Stimulated activated CD8-positive, alpha-beta memory T cell treated with anti-CD3 and anti-CD28 coated beads, Interleukin-7, amount 100 ng/mL, for 4 hours (primary cell): ENCODE results near the gene ALKAL2.

ENCODE experiments used
- DNase-seq, 2 donors: peaks; one replicate each; pipeline ENCODE4 v3.0.0-alpha.2; 2020; ENCODE audit warnings: low read depth in 2 of 2

The ALKAL2 gene

DNA sequence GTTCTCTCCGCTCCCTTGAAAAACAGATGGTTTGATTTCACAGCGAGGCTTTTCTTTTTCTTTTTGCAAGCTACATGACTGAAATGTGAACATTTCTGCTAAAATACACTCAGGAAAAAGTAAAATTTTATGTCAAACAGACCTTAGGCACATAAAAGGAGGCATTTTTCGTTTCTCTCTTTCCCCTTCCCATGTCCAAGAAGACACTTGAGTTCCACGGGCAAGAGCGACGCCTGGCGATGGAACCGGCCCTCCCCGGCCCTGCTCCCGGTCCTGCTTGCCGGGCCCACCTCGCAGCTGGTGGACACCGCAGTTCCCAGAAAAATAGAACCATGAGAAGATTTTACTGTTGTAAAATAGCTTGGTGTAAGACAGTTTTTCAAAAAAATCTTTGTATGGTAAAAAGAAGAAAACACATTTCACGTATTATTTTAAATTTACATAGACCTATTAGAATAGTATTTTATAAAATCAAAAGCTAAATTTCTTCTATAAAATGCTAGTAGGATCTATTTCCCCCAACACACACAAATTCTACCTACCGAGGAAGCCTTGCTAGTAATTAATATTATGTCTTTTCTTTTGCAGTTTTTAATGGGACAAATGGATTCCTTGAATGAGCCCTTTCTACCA is 2.3 kb upstream of the ALKAL2 start:
- DNase-seq, result peak in 1 of 2 donors; percentile 26

DNA sequence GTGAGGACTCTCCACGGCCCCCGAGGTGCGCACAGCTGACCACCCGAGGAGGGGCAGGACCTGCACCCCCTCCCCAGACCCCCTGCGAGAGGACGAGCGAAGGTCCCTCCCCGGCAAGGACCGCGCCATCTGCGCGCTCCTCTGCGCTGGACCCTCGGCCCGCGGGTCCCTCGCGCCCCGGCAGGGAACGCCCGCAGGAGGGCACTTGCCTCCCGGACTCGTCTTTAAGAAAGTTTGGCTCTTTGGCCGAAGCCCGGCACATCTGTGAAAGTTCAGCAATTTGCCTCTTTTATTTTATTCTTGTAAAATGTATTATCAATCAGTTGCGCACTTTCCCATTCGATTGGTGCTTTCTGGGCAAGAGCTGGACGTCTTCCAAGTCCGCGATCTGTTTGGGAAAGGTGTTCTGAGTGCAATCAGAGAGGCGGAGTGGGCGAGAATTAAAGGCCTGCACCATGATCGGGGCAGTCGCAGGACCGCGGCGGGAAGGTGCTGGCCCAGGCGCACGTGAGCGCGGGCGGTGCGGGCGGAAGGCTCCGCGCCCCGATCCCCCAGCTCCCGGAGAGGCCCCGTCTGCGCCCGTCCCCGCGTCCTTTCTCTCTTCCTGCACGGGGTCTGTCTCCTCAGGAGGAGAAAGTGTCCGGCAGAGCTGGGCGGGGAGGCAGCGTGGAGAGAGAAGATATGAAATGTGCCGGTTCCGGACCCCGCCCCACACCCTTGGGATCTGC is 1.6 kb upstream of the ALKAL2 start:
- DNase-seq, result no peak

DNA sequence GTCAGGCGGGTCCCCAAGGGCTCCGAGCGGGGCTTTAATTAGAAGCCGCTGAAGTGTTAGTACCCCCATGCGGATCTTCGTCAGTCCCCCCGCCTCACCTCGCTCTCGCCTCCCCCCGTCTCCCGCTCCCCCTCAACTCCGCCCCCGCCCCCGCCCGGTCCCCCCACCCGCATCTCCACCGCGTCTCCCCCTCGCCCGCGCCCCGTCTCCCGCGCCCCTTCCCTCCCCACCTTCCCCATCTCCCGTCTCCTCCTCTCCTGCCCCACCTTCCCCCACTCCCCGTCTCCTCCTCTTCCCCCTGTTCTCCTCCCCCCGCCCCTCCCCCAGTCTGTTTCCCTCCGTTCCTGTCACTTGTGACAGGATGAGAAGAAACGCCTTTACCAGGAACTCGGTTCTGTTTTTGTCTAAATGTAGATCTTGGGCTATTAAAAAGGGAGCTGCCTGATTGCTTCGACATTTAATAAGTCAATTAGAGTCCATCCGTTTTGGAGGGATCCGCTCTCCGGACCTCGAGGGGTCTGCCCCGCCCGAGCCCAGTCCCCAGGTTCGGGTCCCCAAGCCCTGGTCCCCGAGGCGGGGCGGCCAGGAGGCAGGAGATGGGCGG is 969 bp upstream of the ALKAL2 start:
- DNase-seq, result no peak

DNA sequence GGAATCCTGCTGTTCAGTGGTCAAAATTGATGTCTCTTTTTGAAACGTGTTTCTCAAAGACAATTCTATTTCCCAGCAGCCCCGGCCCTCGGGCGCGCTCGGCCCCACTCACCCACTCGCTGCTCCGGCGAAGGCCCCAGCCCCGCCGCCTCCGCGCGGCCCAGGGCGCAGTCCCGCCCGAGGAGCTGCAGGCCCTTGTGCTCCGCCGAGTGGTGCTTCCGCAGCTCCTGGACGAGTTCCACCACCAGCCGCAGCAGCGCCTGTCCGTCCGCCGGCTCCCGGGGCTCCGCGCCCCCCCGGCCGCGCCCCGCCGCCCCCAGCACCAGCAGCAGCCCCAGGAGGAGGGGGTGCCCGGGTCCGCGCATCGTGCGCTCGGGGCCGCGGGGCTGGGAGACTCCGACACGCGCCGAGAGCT is 413 bp downstream of the ALKAL2 start:
- no peak for DNase-seq

DNA sequence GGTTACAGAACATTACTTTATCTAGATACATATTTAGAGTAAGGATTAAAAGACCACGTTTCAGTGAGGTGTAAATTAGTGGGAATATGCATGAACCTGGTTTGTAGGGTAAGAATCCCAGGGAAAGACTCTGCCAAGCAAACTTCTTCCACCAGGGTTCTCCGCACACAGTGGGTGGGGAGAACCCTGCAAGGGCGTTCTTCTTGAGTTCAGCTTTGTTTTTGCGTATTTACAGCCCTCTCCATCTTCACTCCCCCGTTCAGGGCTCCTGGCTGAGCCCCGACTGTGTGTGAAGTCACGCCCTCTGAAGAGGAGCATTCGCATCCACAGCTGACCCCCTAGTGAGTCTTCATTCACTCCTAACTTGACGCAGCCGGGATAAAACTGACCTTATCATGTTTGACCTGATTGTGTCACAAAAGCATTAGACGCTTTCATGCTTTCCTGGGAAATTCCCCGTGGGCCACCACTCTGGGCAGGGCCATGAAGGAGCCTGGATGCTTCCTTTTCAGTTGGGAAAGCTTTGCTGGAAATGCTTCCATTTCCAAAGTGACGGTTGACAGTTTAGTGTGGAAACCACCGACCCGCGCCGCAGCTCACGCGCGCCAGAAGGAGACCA is 1.0 kb downstream of the ALKAL2 start:
- no peak for DNase-seq

DNA sequence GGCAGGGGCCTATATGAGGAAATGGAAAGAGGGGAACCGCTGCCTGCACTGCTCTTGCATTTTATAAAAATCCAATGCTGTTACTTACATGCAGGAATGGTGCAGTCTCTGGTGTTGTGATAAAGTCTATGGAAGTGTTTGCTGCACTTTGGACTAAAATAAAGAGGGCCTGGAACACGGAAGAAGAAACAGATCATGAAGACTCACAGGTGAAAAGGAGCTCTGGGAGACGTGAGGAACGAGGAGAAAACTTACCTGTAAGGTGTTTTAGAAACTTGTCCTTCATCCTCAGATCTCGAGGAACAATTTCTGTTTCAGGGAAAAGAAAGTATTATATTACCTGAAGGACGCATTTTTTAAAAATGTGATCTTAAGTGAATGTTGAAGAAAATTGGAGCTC is 1.9 kb downstream of the ALKAL2 start:
- no peak for DNase-seq

DNA sequence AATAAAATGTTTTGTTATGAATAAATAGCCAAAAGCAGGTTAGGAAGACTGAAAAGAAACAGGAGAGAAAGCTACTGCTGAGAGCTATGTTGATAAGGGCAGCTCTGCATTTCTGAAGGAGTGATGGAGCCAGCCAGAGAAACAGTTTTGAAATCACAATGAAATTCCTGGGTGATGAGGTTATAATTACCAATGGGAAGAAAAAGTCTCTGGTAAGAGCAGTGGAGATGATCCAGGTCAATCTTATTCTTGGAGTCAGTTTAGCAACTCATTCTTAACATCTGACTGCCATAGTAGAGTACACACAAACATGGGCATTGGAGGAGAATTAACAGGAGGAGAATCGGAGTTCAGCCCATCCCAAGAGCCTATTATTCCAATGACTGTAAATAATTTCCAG is 2.4 kb downstream of the ALKAL2 start:
- DNase-seq, result no peak

DNA sequence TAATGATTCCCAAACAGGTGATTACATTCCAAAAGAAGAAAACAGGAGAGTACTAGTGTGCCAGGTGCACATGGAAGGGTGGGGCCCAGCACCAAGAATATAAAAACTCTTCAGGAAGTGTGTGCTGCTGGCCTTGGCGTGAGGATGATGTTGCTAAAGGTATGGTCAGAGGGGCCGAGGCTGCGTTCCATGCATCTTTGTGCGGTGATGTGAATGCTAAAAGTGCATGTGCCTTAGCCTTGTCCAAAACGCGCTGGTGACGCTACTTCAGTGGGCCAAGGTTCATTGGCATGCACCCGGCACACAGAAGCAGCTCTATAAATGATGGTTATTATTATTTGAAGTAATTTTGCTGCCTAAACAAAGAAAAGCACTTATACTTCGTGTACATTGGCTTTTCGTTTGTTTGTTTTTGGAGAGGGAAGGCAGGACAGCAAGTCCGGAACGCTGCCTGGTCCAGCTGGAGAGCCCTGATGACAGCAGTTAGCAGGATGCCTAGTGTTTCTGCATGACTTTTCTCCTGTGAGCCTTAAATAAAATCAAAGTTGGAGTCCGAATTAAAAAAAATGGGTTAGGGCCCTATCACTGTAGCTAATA is 2.9 kb downstream of the ALKAL2 start:
- no peak for DNase-seq

DNA sequence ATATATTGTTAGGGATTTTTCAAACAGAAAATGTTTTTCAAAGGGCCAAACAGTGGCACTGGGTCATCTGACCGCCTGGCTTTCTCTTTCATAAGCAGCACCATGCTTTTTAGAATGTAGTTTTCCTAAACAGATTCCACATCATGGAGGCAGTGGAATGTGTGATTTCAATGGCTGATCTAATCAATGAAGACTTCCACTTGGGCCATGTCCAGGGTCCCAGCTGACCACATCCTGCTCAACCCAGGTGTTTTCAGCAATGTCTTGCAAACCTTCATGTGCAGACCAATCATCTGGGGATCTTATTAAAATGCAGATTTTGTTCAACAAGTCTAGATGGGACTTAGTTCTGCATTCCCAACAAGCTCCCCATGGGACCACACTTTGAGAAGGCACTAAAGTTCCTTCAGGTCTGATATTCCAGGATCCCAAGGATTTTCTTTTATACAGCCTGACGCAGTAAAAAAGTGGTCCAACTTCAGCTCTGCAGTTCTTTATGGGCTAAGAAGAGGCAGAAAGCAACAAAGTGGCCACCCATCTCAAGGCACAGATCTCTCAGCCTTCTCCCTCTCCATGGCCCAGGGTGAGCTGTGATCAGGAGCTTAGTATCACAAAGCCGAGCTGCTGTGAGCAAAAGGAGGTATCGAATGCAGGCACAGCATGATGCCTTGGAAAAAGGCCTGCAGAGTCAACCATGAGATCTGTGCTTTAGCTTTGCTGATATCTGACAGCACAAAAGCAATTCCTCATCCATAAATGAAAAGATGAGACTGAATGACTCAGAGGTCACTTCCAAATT is 3.7 kb downstream of the ALKAL2 start:
- no peak for DNase-seq

DNA sequence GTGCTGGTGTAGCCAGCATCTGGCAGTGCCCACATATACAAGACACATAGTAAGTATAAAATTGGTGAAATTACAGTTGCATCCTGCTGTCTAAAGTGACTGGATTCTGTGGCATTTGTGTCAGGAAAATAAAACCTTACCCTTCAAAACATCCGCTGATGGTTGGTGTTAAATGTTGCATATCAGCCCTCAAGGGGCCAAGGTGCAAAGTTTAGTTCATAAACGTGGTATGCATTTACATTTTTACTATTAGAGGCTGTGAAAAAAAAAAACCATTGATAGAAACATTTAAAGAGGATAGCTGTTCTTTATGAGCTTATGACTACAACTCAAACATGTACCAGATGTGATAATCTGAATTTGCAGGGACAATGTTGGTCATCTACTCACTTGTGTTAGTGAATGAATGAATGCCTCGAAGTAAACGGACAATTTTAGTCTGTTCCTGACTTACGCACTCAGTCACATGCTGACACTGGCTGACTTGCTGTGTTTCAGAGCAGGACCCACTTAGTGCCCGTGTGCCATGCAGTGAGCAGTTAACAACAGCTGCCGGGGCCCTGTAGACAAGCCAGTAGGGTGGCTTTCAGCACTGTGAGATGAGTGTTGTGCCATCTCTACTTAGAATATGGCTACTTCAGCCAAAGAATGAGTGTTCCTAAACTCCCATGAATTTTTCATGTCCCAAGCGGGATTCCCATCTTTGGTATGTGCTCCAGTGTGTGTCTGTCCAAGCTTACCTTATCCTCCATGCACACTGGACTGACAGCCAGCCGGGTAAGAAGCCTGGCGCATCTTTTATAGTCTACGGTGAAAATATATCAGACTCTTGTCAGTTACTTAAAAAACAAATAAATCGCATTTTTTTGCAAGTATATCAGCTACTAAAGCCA is 5.3 kb downstream of the ALKAL2 start:
- no peak for DNase-seq

DNA sequence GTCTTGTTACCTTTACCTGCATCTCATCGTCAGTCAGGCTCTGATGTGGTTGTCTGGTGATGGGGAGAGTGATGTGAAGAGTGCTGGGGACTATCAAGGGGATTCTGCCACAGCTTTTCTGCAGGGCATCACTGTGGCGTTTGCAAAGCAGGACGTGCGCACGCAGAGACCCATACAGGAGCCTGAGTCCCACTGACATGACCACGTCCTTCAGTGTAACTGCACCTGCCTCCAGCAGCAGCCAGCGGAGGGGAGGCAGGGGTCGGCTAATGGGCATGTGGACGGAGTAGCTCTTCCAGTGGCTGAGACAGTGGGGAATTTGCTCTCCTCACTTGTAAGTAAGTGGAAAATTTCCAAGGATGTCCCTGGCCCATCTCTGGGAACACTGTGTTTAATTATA is 6.5 kb downstream of the ALKAL2 start:
- DNase-seq, result no peak

DNA sequence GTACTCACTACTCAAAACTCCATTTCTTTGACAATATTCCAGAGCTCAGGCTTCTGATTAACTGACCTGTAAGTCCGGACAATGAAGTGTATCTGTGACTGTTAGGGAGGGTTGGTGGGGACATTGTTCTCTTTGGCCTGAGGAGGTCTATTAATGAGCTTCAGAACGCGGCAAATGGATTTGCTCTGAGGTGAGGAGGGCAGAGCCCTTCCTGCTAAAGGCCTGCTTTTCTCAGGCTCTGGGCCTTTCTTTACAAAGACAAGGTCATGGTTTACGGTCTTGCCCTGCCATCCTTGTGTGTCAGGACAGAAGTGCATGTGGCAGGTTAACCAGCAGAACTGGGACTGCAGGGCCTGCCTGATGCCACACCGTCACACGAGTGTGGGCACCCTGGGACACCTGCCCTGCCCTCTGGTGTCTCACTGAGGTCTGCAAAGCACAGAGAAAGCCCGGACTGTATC is 7.2 kb downstream of the ALKAL2 start:
- DNase-seq, result no peak

DNA sequence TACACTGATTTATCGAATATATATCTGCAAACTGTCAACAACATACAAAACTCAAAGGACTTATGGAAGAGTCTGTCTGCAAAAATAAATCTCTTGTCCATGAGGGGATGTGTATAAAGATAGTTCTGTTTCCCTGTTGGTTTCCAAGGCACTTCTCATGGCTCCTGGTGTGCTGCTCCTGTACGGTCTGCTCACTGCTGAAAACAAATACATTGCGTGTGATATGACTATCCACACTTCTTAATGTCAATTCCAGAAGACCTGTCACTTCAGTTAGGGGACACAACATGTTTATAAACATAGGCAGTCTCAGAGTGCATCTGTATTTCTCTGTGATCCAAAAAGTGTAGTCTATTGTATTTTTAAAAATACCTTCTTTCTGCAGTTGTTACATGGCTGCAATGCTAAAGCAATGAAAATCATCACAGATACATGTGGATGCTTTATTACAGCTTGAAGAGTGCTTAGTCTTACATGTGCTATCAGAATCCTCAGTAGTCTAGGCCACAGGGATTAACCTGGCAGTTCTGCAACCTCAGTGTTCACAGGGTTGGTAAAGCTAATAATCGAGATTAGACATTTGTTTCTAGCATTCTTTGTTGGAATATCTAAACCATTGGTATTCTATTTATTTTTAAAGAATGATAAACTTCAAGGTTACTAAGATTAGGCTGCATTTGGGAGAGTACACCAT is 7.8 kb downstream of the ALKAL2 start:
- DNase-seq, result no peak

DNA sequence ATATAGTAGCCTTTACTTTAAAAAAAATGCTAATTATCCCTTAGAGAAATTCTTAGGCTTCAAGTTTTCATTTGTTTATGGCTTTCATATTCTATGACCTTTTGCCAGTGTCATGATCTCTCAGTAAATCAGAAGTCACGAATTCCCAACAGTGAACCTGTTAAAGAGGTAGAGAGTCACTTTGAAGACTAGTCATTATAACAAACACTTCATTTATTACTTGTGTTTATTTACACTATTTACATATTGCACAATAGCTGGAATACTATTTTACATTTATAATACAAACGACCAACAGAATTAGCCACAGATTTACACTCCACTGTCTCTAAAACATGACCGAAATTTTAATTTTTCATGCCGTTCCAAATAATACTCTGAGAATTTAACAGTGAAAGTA is 8.5 kb downstream of the ALKAL2 start:
- DNase-seq, result no peak

DNA sequence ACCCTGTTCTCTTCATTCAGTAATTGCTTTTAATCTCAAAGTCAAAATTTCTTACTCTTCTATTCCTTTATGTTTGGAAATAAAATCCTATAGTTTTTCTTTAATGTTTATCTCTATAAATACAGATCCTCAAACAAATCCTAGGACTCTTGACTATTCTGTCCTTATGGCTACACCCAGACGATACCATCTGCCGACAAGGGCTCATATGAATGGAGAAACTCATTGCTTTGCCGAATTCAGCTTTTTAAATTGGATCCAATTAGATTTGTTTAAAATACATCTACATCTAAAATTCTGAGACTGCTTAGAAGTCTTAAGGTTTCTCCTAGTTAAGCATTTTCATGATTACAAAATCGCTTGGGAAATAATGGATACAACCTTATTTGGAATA is 9.0 kb downstream of the ALKAL2 start:
- DNase-seq, result no peak

DNA sequence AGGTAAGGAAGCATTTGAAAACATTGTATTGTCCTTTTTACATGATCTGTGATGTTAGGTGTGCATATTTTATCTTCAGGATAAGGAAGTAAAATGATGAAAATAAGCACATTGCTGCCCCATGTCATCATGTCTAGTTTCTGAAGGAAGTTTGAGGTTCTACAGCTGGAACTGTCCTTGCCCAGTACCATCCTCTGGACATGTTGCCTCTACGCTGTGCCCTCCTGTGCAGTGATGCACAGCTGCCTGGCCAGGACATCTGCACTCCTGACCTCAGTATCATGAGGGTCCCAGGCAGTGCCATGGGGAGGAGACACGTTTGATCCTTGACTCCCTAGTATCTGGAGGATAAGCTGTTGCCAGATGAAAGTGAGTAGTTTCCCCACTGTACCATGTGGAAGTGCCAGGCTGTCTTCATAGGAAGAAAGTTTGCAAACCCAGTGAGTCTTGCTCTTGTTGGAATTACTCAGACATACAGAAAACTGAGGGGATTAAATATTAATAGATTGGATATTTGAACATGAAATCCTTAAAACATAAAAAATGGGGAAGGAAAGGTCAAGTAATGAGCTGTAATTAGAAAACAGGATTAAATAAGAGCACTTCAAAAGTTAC is 9.5 kb downstream of the ALKAL2 start:
- no peak for DNase-seq

DNA sequence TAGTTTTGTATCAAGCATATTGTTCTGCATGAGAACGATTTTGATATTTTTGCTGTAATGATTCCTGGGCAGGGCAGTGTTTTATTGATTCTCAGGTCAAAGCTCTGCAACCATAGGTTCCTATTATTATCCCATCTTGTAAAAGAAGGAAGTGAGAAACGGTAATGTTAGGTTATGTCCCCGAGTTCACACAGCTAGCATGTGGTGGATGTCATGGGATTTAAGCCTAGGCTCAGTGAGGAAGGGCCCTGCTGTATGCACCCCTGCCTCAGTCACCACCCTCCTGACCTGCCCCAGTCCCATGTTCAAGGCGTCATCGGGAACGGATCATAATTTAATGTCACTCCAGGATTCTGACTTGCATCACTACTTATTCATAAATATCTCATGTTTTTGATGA is 12.4 kb downstream of the ALKAL2 start:
- DNase-seq, result no peak

DNA sequence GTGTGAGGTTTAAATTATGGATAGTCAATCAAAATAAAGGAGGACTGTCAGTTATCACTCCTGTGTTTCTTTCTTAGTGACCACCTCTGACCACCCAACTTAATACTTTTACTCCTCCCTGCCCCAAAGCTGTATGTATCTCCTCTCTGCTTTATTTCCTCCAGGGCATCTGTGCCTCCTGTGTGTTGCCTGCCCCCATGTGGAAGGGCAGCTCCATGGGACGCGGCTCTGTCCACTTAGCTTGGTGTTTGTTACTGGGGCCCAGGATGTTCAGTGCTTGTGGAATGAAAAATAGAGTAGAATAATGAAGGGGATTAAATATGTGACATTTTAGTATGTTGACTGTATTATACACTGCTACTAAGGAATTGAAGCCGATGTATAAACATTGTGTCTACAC is 13.4 kb downstream of the ALKAL2 start:
- DNase-seq, result no peak

DNA sequence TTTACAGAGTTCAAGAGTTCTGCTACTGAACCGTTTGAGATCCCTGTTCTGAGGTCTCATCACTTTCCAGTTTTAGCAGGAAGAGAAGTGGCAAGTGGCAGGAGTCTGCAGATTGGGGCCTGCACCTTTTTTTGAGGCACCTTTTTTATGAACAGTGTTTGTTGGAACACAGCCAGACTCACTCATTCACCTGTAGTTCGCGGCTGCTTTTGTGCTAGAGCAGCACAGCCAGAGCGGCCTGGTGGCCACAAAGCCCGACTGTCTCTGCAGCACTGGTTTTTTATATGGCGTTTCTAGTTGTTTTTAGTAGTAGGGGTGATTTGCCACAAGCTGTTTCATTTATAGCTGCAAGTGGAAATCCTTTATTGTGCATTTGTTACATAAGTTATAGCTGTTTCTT is 14.6 kb downstream of the ALKAL2 start:
- no peak for DNase-seq

DNA sequence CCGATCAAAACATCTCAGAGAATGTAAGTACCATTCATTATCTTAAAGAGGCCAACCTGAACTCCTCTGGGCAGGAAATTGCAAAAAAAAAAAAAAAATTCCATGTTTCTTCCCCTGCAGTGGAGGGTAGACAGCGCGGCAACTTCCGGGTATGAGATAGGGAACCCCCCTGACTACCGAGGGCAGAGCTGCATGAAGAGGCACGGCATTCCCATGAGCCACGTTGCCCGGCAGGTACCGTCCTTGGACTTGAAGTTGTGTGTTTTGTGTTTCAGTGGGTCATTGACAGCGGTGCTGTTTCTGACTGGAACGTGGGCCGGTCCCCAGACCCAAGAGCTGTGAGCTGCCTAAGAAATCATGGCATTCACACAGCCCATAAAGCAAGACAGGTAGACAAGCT is 16.0 kb downstream of the ALKAL2 start:
- no peak for DNase-seq
